ENCODE results near the gene NCSTN. TPM values are rescaled to one million over a fixed set of nuclear protein-coding genes. Genes with fewer than 3 reads are reported as not detected.

NCSTN gene
- polyA plus RNA-seq, 1 donor from 2014 or later = 21.0 TPM

DNA sequence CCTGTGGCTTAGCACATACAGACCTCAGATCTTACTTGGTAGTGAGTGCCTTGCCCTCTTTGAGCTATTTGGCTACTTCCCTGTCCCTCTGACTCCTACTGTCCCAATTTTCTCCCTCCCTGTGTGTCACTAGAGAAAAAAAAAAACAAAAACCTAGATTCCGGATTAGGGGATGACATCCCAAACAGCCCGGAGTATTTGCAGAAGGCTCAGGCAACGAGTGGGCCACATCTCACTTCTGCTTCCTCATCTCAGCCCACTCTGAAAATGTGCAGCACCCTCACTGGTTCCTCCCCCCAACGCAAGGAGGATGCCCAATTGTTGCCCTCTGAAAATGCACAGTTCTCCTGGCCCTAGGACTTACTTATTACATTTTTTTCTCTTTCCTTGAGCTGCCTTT, 28.6 kb downstream of the NCSTN start:
- Histone ChIP-seq H3K36me3 (ENCODE audit: insufficient read depth, low read length) (no peaks in the 10 kb centered on the region), H3K27ac (ENCODE audit: low read length) (no peak overlapping the region), H3K4me2 (ENCODE audit: low read length) (no peak overlapping the region), H4K20me1 (ENCODE audit: insufficient read depth) (no peaks in the 10 kb centered on the region), H3K79me2 (replicated peaks; ENCODE audit: insufficient read depth, low read length) (no peaks in the 10 kb centered on the region), H3K27me3 (ENCODE audit: insufficient read depth, low read depth, low read length) (no peaks in the 10 kb centered on the region), H3K9me2 (ENCODE audit: insufficient read depth, low read length) (no peaks in the 10 kb centered on the region), H3K9me3 (ENCODE audit: low read length) (no peaks in the 10 kb centered on the region), H2AFZ (ENCODE audit: low read depth, low read length) (no peak overlapping the region), H3K9ac (ENCODE audit: low read length) (no peak overlapping the region), H3F3A (ENCODE audit: insufficient read depth, low read length, poor library complexity, severe bottlenecking) (no peaks in the 10 kb centered on the region), H3K4me3 (ENCODE audit: low read length) (no peak overlapping the region)
- TF ChIP-seq SMC3 (conservative IDR thresholded peaks at IDR 0.05; ENCODE audit: poor library complexity) (no peak), TAF1 (IDR thresholded peaks at IDR 0.05; ENCODE audit: low read depth) (no peak), EP300 (conservative IDR thresholded peaks at IDR 0.05; ENCODE audit: poor library complexity, severe bottlenecking) (no peak)

DNA sequence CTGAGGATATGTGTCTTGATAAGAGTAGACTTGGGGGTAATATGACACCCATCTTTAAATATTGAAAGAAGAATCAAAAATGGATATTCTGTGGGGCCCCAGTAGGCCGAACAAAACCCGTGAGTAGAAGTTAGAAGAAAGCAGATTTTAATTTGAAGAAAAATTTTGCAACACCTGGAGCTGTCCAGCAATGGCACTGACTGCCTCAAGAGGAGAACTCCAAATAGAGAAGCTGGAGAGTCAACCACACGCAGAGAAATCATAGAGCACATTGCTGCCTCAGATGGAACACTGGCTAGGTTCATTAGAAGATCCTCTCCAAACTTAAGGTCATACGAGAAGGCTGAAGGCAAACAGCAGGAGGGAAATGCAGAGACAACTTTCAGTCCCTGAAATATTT, 30.5 kb downstream of the NCSTN start:
- Histone ChIP-seq H4K20me1 (ENCODE audit: insufficient read depth) (no peaks in the 10 kb centered on the region), H3K36me3 (ENCODE audit: insufficient read depth, low read length) (no peaks in the 10 kb centered on the region), H2AFZ (ENCODE audit: low read depth, low read length) (no peak overlapping the region), H3K27ac (ENCODE audit: low read length) (no peak overlapping the region), H3K9ac (ENCODE audit: low read length) (no peak overlapping the region), H3F3A (ENCODE audit: insufficient read depth, low read length, poor library complexity, severe bottlenecking) (no peaks in the 10 kb centered on the region), H3K9me3 (ENCODE audit: low read length) (no peaks in the 10 kb centered on the region), H3K4me2 (ENCODE audit: low read length) (no peak overlapping the region), H3K79me2 (replicated peaks; ENCODE audit: insufficient read depth, low read length) (no peaks in the 10 kb centered on the region), H3K27me3 (ENCODE audit: insufficient read depth, low read depth, low read length) (no peaks in the 10 kb centered on the region), H3K9me2 (ENCODE audit: insufficient read depth, low read length) (no peaks in the 10 kb centered on the region), H3K4me3 (ENCODE audit: low read length) (no peak overlapping the region)
- no peak for TF ChIP-seq TAF1 (IDR thresholded peaks at IDR 0.05; ENCODE audit: low read depth)
- no peak for TF ChIP-seq EZH2 (IDR thresholded peaks at IDR 0.05; ENCODE audit: borderline replicate concordance, insufficient read depth, low read length, poor library complexity, severe bottlenecking)
- TF ChIP-seq EP300 (conservative IDR thresholded peaks at IDR 0.05; ENCODE audit: poor library complexity, severe bottlenecking) = no peak
- no peak for TF ChIP-seq MXI1 (conservative IDR thresholded peaks at IDR 0.05; ENCODE audit: poor library complexity, severe bottlenecking)
- TF ChIP-seq, protein P1, sequence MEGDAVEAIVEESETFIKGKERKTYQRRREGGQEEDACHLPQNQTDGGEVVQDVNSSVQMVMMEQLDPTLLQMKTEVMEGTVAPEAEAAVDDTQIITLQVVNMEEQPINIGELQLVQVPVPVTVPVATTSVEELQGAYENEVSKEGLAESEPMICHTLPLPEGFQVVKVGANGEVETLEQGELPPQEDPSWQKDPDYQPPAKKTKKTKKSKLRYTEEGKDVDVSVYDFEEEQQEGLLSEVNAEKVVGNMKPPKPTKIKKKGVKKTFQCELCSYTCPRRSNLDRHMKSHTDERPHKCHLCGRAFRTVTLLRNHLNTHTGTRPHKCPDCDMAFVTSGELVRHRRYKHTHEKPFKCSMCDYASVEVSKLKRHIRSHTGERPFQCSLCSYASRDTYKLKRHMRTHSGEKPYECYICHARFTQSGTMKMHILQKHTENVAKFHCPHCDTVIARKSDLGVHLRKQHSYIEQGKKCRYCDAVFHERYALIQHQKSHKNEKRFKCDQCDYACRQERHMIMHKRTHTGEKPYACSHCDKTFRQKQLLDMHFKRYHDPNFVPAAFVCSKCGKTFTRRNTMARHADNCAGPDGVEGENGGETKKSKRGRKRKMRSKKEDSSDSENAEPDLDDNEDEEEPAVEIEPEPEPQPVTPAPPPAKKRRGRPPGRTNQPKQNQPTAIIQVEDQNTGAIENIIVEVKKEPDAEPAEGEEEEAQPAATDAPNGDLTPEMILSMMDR (IDR thresholded peaks at IDR 0.05; ENCODE audit: poor library complexity, severe bottlenecking) = no peak
- TF ChIP-seq, protein P2, sequence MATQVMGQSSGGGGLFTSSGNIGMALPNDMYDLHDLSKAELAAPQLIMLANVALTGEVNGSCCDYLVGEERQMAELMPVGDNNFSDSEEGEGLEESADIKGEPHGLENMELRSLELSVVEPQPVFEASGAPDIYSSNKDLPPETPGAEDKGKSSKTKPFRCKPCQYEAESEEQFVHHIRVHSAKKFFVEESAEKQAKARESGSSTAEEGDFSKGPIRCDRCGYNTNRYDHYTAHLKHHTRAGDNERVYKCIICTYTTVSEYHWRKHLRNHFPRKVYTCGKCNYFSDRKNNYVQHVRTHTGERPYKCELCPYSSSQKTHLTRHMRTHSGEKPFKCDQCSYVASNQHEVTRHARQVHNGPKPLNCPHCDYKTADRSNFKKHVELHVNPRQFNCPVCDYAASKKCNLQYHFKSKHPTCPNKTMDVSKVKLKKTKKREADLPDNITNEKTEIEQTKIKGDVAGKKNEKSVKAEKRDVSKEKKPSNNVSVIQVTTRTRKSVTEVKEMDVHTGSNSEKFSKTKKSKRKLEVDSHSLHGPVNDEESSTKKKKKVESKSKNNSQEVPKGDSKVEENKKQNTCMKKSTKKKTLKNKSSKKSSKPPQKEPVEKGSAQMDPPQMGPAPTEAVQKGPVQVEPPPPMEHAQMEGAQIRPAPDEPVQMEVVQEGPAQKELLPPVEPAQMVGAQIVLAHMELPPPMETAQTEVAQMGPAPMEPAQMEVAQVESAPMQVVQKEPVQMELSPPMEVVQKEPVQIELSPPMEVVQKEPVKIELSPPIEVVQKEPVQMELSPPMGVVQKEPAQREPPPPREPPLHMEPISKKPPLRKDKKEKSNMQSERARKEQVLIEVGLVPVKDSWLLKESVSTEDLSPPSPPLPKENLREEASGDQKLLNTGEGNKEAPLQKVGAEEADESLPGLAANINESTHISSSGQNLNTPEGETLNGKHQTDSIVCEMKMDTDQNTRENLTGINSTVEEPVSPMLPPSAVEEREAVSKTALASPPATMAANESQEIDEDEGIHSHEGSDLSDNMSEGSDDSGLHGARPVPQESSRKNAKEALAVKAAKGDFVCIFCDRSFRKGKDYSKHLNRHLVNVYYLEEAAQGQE (IDR thresholded peaks at IDR 0.05; ENCODE audit: borderline replicate concordance) = no peak
- no peak for TF ChIP-seq RAD21 (conservative IDR thresholded peaks at IDR 0.05)
- no peak for TF ChIP-seq SMC3 (conservative IDR thresholded peaks at IDR 0.05; ENCODE audit: poor library complexity)
- TF ChIP-seq POLR2AphosphoS5 (IDR thresholded peaks at IDR 0.05) = no peak
